Lower leg skin (tissue), 3 donors: ENCODE results near the gene MTMR11.
"Not testable (repeated sequence)": the region's sequence is repeated elsewhere in the genome, so short reads cannot be mapped to it uniquely, and the experiment has no call there.

Experiments used
- CTCF ChIP-seq, 3 donors: fragments of 450-650 bp; IDR thresholded peaks; one replicate each; pipeline ENCODE4 v1.5.1; 2016; ENCODE audit warnings: antibody characterized with exemption in 3 of 3, mild to moderate bottlenecking in 3 of 3, moderate library complexity in 2 of 3
- POLR2A ChIP-seq, 2 donors: fragments of 450-650 bp; IDR thresholded peaks; one replicate each; pipeline ENCODE4 v1.6.1; 2016 to 2017; ENCODE audit warnings: antibody characterized with exemption in 2 of 2, mild to moderate bottlenecking in 1 of 2, moderate library complexity in 1 of 2

DNA sequence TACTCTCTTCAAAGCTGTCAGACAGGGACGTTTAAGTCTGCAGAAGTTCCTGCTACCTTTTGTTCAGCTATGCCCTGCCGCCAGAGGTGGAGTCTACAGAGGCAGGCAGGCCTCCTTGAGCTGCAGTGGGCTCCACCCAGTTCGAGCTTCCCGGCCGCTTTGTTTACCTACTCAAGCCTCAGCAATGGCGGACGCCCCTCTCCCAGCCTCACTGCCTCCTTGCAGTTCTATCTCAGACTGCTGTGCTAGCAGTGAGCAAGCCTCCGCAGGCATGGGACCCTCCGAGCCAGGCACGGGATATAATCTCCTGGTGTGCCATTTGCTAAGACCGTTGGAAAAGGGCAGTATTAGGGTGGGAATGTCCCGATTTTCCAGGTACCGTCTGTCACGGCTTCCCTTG, 20.9 kb upstream of the MTMR11 start:
- TF ChIP-seq CTCF, POLR2A (IDR thresholded peaks at IDR 0.05): not testable (repeated sequence)
